ENCODE results near the gene COL4A1. TPM values are rescaled to one million over a fixed set of nuclear protein-coding genes. Genes with fewer than 3 reads are reported as not detected.

The COL4A1 gene
- total RNA-seq, 1 experiment from 2014 or later = 207 TPM

DNA sequence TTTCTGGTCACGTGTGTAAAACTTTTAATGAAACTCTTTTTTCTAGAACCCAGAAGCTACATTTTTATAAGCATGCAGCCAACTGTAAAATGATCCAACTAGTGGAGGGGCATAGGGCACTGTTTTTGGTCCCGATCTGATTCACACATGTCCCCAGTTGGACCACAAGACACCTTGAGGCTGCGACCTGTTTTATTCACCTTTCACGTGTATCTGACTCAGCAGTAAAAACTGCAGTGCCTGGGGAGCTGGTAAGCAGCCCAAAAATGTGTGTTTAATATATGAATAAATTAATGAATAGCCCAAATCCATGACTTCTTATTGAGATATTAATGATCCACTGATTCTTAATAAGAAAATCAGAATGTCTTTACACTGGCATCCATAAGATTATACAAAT is 140.4 kb downstream of the COL4A1 start:
- DNase-seq (ENCODE audit: low read depth) = no peak

DNA sequence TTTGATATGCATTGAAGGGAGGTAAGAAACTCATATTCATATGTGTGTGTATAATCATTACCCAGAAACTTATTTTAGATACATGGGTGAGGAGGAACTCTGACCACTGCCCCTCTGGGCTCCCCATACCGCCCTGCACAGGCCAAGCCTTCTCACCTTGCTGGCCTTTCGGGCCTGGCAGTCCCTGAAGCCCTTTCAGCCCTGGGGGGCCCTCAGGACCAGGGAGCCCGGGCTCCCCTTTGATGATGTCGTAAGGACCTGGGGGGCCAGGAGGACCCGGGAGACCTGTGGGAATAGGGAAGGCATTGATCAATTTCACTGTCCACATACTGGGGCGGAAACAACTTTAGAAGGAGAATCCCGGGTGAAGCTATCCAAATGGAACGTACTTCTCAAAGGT is 142.3 kb downstream of the COL4A1 start:
- no peak for DNase-seq (ENCODE audit: low read depth)

DNA sequence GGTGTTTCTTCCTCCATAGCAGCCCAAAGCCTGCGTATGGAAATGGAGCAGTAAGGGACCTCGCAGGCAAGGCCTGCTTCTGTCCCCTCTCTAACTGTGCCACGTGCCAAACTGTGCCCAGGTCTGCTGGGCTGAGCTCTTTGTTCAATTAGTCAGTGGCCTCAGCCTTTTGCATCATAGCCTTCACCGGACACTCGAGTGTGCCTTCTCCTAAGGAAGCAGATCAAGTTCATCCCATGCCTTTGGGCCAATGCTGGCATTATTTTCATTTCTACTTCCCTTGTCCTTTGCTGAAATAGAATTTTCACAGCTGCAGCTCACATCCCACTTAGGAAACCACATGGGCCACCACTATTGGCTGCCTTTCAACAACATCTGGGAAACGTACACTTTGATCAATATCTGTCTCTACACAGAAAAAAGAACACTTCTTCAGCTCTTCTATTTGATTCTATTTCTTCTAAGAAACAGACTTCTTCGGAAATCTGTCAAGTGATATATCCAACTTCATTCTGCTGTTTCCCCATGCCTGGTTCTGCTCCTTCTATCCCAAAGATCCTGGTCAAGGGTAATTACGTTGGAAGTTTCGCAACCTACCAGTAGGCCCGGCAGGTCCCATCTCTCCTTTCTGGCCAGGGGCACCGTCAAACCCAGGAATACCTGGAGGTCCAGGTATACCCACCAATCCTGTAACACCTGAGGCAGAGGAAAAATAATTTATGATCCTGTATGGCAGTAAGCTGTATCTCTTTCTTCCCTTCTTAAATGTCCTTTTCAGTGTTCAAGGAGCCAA is 143.9 kb downstream of the COL4A1 start:
- DNase-seq (ENCODE audit: low read depth) = no peak

DNA sequence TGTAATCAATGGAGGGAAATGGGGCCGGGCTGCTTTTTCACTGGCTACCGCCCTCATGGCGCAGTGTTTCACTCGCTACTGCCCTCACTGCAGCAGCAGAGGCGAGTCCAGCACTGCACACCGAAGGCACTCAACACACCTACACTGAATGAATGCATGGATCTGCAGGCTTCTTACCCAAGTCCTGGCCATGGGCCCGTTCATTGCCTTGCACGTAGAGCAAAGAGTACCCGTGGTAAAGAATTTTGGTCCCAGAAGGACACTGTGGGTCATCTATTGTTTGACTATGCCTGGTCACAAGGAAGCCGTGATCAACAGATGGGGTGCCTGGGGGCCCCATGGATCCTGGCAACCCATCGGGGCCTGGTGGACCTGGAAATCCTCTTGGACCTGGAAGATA is 144.9 kb downstream of the COL4A1 start:
- DNase-seq (ENCODE audit: low read depth) = no peak

DNA sequence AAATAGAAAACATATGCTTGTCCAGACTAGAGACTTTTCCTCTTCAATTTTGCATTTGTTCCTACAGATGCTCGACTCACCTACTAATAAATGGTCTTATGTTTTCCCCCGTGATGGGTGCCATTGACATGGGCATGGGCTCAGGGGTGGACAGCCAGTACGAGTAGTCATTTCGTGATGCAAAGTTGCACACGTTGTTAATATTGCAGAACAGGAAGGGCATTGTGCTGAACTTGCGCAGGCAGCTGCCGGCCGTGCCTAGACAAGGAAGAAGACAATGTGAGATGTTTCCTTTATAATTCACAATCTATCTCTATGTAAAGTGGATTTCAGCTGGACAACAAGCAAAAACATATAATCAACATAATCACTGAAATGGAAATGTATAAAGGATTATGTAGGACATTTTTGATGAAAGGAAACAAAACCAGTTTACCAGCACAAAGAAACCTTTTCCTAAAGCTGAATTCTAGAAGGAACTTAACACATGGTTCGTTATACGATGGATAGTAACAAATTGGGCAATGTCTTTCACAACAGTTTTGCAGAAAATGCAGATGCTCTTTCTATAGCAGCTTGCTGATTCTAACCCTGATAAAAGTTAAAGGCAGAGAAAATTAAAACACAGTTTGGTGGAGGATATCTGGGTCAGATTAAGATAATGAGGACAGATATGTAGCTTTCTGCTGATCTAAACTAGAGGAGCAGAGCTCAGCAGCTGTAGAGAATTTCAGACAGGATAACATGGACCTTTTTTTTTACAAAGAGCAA is 145.7 kb downstream of the COL4A1 start:
- DNase-seq (ENCODE audit: low read depth) = no peak

DNA sequence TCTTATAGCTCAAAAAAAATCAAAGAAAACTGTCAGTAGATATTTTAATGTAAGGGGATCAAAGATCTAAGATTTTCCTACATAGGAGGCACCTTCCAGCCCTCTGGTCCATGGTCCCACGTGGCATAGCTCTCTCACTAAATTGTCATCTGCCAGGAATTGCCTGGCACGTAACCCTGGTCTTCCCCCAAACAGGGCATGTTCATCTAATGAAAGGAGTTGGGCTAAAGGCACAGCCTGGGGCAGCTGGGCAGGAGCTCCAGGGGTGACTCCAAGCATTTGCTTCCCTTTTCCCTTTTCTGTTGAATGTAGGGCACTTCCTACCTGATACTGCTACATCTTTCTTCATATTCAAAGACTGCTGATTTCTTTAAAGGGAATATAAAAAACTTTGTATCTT is 148.7 kb downstream of the COL4A1 start:
- no peak for DNase-seq (ENCODE audit: low read depth)

DNA sequence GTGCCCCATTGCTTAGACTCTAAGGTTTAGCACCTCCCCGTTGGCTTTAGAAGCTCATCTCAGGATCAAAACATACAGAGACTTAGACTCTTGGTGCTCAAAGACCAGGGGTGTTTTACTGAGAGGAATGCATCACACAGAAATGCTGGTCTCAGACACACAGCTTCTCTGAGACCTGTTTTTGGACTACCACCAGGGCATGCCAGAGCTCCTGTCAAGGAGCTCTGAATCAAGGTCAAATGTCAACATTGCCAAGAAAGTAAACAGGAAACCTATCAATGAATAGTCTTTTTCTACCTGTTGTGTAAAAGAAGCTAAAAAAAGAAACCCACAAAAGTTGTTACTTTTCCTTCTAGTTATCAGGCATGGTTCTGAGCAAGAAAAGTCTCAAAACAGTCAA is 149.2 kb downstream of the COL4A1 start:
- DNase-seq (ENCODE audit: low read depth) = no peak

DNA sequence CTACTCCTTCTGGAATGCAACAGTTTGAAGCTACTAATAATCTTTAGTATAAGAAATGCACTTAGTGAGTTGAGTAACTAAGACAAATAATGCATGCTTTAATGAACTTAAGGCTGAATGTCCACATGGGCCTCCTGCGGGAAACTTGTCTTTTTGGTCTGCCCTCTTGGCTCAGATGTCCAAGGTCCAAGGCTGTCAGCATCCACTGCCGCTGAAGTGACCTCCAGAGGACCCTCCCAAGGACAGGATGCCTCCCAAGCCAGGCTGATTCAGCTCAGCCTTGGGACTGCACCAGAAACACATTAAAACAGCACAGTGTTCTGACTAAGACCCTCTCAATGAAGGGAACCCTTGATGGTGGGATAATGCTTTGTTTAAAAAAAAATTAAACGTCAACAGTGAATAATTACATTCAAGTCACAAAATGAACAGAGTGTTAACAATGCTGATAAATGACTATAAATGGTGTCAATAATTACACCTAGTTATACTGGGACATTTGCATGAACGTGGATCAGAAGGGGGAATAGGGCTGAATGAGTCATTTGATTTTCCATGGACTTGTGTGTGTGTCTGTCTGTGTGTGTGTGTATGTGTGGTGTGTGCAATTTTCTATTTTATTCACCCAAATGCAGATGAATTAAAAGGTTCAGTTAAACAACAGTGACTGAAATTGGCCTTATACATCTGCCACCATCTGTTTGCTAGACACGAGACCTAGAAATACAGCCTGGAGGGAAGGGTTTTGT is 150.5 kb downstream of the COL4A1 start:
- no peak for DNase-seq (ENCODE audit: low read depth)

DNA sequence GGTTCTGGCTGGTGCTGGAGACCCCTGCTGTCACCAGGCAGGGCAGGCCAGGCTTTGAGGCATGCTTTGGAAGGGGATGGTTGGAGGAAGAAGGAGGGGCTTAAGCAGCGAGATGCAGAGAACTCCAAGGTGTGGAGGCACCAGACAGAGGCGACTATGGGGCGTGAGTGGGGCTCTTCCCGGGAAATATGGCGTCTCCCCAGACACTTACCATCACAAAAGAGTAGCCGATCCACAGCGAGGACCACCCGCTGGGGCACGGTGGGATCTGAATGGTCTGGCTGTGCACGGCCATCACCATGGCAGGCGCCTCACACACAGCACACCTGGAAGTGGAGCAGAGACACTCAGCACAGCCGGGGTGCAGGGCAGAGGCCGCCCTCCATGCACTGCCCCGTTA is 151.9 kb downstream of the COL4A1 start:
- no peak for DNase-seq (ENCODE audit: low read depth)

DNA sequence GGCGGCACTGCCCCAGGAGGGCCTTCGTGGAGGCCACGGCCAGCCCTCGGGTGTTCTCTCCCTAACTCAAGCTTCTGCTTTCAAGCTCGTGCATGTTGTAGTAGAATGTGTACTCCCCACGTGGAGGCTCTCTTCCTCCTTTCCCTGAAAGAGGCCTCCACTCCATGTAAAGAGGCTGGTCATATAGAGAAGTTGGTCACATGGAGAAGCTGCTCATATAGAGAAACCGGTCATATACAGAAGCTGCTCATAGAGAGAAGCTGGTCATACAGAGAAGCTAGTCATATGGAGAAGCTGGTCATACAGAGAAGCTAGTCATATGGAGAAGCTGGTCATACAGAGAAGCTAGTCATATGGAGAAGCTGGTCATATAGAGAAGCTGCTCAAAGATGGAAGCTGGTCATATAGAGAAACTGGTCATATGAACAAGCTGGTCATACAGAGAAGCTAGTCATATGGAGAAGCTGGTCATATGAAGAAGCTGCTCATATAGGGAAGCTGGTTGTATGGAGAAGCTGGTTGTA is 152.5 kb downstream of the COL4A1 start:
- DNase-seq (ENCODE audit: low read depth) = no peak

DNA sequence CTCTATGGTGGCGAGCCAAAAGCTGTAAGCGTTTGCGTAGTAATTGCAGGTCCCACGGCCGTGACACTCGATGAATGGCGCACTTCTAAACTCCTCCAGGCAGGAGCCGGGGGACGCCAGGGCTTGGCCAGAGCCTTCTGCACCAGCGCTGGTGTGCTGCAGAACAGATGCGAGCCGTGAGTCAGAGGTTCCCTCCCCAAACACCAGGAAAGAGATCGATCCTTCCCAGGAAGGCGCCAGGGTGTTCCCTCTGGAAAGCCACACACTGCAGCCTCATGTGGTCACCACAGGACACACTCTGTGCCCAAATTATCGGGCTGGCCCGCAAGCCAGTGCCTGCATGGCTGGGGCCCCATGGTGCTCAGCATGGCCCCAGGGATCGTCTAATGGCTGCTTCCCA is 154.6 kb downstream of the COL4A1 start:
- DNase-seq (ENCODE audit: low read depth) = no peak

DNA sequence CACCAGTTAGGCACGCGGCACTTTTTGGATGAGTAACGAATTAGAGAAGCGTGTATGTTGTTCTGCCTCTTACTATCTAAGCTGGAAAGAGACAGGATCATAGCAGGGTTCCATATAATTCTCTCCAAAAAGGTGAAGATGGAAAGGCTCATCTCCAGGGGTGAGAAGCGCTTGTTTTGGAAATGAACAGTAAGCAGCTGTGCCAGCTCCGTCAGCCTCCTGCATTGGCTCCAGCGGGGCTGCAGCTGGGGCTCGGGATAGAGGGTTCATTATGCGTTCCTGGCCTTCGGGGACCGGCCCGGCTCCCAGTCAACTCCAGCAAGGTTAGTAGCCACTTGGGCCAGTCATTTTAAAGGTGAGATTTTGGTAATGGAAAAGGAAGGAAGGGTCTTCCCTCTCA is 155.5 kb downstream of the COL4A1 start:
- DNase-seq (ENCODE audit: low read depth) = no peak

DNA sequence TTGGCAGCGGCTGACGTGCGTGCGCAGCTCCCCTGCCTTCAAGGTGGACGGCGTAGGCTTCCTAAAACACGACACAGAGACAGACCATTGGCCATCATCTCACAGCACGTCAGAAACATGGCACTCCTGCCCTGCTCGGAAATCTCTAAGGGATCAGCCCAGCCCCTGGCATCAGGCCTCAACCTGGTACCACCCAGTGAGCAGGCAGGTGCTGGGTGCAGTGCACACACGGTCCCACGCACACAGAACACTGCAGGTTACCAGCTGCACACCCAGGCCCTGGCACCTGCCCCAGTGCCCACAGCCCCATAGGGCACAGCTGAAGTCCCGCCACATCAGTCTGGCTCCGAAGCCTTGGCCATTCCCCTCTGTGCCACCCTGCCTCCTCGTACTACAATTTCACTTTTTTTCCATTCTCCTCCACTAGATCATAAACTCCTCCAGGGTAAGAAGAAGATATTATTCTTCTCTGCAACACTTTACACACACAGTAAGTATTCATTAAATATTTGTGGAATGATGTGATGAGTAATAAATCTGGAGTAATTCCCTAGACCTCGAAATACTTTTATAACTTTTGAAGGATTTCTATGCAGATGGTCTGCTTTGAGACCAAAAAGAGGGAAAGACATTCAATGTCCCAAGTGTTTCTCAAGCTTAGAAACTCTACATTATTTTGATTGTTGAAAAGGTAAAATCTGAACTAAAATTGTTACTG is 156.4 kb downstream of the COL4A1 start:
- no peak for DNase-seq (ENCODE audit: low read depth)

DNA sequence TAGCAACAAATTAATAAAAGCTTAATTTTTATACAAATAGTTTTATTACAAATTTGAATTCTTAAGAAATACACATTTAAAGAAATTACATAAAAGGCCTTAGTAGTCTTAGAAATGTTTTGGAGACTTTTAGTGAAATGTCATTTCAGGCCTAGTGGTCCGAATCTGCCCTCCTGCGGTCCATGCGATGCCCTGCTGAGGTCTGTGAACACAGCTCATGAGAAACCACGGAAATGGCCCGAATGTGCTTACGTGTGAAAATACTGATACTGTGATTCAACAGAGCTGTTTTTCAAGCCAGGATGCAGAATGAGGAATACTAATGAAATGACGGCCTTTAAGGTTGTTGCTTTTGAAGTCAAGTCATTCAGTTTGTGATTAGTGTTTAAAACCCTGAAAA is 157.9 kb downstream of the COL4A1 start:
- no peak for DNase-seq (ENCODE audit: low read depth)

DNA sequence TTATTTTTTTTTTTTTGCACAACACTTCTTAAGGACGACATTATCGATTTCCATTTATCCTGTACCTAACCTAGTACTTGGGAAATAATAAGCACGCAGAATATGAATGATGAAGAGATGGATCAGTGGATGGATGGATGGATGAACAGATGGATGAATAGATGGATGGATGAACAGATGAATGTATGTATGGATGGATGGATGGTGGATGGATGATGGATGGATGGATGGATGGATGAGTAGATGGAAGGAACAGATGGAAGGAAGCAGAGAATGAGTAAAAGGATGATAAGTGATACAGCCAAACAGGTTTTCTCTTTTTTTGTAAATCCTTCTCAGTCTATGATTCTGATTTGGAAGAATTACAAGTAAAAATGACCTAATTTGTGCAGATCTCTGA is 166.9 kb downstream of the COL4A1 start:
- DNase-seq (ENCODE audit: low read depth) = no peak

DNA sequence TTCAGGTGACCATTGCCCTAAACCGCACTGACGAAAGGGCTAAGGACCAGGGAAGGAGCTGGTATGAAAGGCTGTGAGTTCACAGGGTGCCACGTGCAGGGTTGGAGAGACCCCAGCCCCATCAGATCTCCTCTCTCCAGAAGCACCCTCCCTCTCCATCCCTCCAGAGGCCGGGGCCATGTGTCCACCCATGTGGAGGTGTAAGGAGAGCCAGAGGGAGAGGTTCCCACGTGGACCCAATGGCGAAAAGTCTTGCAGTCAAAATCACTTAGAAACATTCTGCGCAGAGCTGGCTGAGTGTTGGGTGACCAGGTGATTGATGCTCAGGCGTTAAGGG is 168.3 kb downstream of the COL4A1 start:
- DNase-seq (ENCODE audit: low read depth) = no peak

DNA sequence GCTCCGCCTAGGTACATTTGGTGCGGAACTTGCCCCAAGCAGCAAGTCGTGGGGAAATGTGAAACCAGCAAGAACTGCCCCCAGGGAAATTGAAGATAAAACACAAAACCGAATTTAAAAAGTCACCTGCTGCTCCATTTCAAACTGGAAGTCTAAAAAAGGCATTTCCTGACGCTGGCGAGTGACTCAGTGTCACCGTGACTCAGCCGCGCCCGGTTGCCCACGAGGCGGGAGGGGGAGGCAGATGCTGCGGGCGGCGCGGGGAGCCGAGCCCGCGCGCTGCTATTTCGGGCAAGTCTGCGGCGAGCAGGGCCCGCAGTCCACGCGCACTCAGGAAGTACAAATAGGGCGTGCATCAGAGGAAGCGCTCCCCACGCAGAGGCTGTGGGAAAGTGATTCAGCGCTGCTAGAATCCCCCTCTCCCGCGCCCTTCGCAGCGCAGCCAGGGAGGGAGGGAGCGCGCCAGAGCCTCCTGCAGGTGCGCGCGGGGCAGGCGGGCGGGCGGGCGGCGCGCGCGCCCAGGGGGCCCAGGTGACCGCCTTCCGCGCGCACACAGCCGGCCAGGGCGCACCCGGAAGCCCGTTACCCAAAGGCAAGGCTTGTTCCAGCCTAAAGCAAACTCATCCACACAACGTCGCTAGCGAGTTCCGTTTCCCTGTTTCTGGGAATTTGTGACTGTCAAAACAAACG is 168.8 kb downstream of the COL4A1 start:
- DNase-seq (ENCODE audit: low read depth) = peak; percentile 76

DNA sequence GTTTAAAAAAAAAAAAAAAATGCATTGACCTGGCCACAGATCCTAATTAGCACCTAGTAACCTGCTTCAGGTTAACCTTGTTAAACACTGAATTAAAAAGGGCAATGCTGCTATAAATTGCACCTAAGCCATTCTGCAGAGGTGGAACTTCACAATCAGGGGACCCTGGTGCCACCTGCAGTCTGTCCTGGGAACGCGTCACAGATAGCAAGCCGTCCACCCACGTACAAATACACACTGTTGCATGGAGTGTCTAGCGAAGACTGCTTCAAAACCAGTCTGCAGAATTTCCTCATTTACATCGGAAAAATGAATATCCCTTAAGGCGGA is 169.3 kb downstream of the COL4A1 start:
- no peak for DNase-seq (ENCODE audit: low read depth)

DNA sequence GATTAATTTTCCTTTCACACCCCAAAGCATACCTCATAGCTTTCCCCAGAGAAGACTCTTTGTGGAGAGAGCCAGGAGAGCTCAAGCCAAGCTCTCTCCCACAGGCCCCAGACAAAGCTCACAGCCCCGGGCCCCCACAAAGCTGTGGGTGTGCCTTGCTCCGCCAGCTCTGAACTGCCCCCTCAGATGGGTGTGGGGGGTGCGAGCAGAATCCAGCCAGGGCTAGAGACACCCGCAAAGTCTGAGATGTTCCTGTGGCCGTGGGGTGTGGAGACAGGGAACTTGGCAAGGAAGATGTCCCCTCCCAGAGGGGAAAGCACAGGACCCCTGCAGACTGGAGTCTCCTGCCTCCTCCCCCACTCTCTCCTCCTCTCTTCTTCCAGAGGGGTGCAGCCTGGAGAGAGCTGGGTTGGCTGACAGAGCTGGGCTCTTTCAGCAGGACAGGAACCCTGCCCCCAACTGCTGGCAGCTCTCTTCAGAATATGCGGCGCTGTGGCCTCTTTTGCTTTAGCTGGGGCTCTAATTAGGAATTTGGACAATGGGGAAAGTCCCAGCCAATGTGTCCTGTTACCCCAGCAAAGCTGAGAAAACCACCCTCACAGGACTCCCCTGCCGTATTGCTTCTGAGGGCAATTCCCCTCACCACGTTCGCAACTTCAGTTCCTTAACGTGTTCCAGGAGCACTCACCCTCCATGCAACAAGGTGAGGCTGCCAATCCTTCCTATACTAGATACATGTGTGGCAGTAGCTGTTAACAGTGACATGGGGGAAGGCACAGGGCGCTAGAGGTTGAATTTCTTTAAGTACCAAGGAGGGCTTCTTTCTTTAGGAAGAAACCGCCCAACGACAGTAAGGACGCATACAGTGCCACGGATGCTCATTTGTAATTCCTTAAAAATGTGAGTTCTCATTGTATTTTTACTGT is 170.0 kb downstream of the COL4A1 start:
- DNase-seq (ENCODE audit: low read depth) = no peak

DNA sequence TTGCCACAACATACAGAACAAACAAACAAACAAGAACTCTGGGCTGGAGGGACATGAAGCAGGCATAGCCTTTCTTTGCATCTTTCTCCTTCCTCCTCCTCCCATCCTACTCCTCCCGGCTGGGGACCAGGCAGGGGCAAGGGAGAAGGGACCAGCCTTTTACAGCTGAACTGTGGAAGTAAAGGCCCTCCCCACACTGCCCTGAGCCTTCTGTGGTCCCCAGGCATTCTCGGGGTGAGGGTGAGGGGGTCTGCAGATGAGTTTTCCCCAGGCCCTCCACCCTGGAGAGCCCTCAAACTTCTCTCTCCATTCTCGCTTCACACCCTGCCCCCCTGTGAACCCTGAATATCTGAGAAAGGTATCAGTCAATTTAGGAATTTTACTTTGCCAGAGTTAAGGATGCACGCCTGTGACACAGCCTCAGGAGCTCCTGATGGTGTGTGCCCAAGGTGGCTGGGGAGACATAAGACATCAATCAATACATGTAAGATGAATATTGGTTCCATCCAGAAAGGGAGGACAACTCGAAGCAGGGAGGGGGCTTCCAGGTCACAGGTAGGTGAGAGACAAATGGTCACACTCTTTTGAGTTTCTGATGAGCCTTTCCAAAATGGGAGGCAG is 170.9 kb downstream of the COL4A1 start:
- no peak for DNase-seq (ENCODE audit: low read depth)

All from RPMI7951 (cell line).